K562 (cell line): ENCODE results near the gene ADD1. TPM values are rescaled to one million over a fixed set of nuclear protein-coding genes. Genes with fewer than 3 reads are reported as not detected.
A peak's percentile ranks its signal among the peaks of the same experiment; 100 is the strongest.

Source experiments
- ATAC-seq: fragments of 200-7000 bp; cut with Tn5 transposase; 3 replicates; pipeline ENCODE4 v1.9.1; 2020; ENCODE audit warnings: moderate library complexity
- BruUV-seq: library from RNA; stranded (reverse); fragments of 400-500 nt; replicated peaks from 2 replicates; lab custom pipeline; 2021; lab: Mats Ljungman, UMichigan
- CTCF ChIA-PET: fragments of 300-600 bp; formaldehyde crosslinking; extraction: SDS; loops from one replicate; lab custom pipeline; 2021; ENCODE audit warnings: low intra/inter-chr PET ratio; lab: Yijun Ruan, JAX
- POLR2A ChIA-PET: fragments of 300-600, 350-650 bp; sonication (Branson Sonifier 250); formaldehyde crosslinking; extraction: SDS; loops from one replicate; lab custom pipeline; 2021; ENCODE audit warnings: antibody characterized with exemption, inconsistent platforms; lab: Yijun Ruan, JAX
- DNase-seq, 4 experiments: peaks; one replicate each; pipeline versions ENCODE4 v3.0.0 to v3.0.0-alpha.2; 2011 to 2018; ENCODE audit warnings: low spot score in 3 of 4, mixed read lengths in 3 of 4; ENCODE audit errors: extremely low read depth in 1 of 4
- FAIRE-seq: peaks from 2 replicates; lab custom pipeline; 2011; peaks lifted over from hg19 to GRCh38; lab: Jason Lieb, UNC
- H2AFZ ChIP-seq: 2 replicates; pipeline ENCODE4 v1.6.0; 2011; ENCODE audit warnings: low read depth, low read length, control low read depth, inconsistent platforms
- H3K27ac ChIP-seq: fragments of 200-600 bp; 3 replicates; pipeline ENCODE4 v1.8.0; 2011; ENCODE audit warnings: low read depth, mild to moderate bottlenecking, control low read depth, inconsistent platforms, low read length, moderate library complexity, mixed read lengths; ENCODE audit errors: extremely low read depth
- H3K27me3 ChIP-seq, 2 experiments: fragments of 300-600 bp in 1 of 2; 2 replicates in 1 of 2; 3 replicates in 1 of 2; pipeline versions ENCODE4 v1.6.0 to v1.8.0; 2011; ENCODE audit warnings: inconsistent platforms in 2 of 2, low read length in 2 of 2, mild to moderate bottlenecking in 1 of 2, mixed read lengths in 1 of 2, moderate library complexity in 1 of 2; ENCODE audit not compliant: control insufficient read depth in 2 of 2, insufficient read depth in 2 of 2
- H3K36me3 ChIP-seq: fragments of 300-600 bp; 3 replicates; pipeline ENCODE4 v1.8.0; 2011; ENCODE audit warnings: mild to moderate bottlenecking, low read length, inconsistent platforms; ENCODE audit not compliant: control insufficient read depth, insufficient read depth
- H3K4me1 ChIP-seq, 2 experiments: fragments of 200-600 bp in 1 of 2; replicated peaks in 1 of 2; 2 replicates in 1 of 2; 3 replicates in 1 of 2; pipeline versions ENCODE4 v1.5.1 to v1.8.0; 2011; ENCODE audit warnings: inconsistent platforms in 2 of 2, low read length in 2 of 2, mild to moderate bottlenecking in 1 of 2, mixed read lengths in 1 of 2, moderate library complexity in 1 of 2; ENCODE audit not compliant: control insufficient read depth in 2 of 2, insufficient read depth in 2 of 2
- H3K4me2 ChIP-seq: 2 replicates; pipeline ENCODE4 v1.6.1; 2011; ENCODE audit warnings: low read length, control low read depth, inconsistent platforms, mixed read lengths; ENCODE audit not compliant: insufficient read depth
- H3K4me3 ChIP-seq: fragments of 200-600 bp; sonication (generic), shearing (Covaris generic); 2 replicates; pipeline ENCODE4 v1.5.1; 2016; ENCODE audit warnings: control low read depth, inconsistent platforms
- H3K79me2 ChIP-seq: fragments of 200-600 bp; 3 replicates; pipeline ENCODE4 v1.8.0; 2011; ENCODE audit warnings: low read length, inconsistent platforms; ENCODE audit not compliant: control insufficient read depth, insufficient read depth
- H3K9ac ChIP-seq, 2 experiments: 2 replicates each; pipeline versions ENCODE4 v1.6.0 to v1.6.1; 2011; ENCODE audit warnings: low read depth in 2 of 2, low read length in 2 of 2, control low read depth in 1 of 2, inconsistent platforms in 1 of 2, mild to moderate bottlenecking in 1 of 2, mixed read lengths in 1 of 2; ENCODE audit not compliant: insufficient read depth in 1 of 2
- H3K9me1 ChIP-seq: one replicate; pipeline ENCODE4 v1.6.0; 2011; ENCODE audit warnings: inconsistent platforms, mild to moderate bottlenecking, low read length, moderate library complexity; ENCODE audit not compliant: control insufficient read depth, insufficient read depth
- H3K9me3 ChIP-seq: replicated peaks from 2 replicates; pipeline ENCODE4 v1.5.1; 2011; ENCODE audit warnings: low read depth, low read length, inconsistent platforms; ENCODE audit not compliant: control insufficient read depth, insufficient read depth
- H4K20me1 ChIP-seq: replicated peaks from 2 replicates; pipeline ENCODE4 v1.6.1; 2011; ENCODE audit warnings: low read length, inconsistent platforms, mixed read lengths; ENCODE audit not compliant: control insufficient read depth, insufficient read depth
- C11orf30 ChIP-seq: fragments of 450-650 bp; IDR thresholded peaks from 2 replicates; pipeline ENCODE4 v1.6.1; 2016; ENCODE audit warnings: low read depth, mild to moderate bottlenecking
- CCNT2 ChIP-seq: IDR thresholded peaks from 2 replicates; pipeline ENCODE4 v1.6.1; 2011; ENCODE audit warnings: borderline replicate concordance, low read depth, mild to moderate bottlenecking, moderate library complexity, mixed read lengths, low read length; ENCODE audit not compliant: insufficient read length; ENCODE audit errors: extremely low read depth
- CEBPB ChIP-seq: fragments of 450-650 bp; IDR thresholded peaks from 2 replicates; pipeline ENCODE4 v1.6.1; 2016; ENCODE audit warnings: missing genetic modification characterization, missing compliant biosample characterization
- MAFF ChIP-seq: IDR thresholded peaks from 2 replicates; pipeline ENCODE4 v1.6.1; 2012; ENCODE audit warnings: low read length, improper control_type of control experiment
- MAFG ChIP-seq: fragments of 450-650 bp; conservative IDR thresholded peaks from 2 replicates; pipeline ENCODE4 v1.6.1; 2016; ENCODE audit warnings: missing genetic modification characterization, missing compliant biosample characterization
- MAFK ChIP-seq: IDR thresholded peaks from 2 replicates; pipeline ENCODE4 v1.6.1; 2011; ENCODE audit warnings: low read length, improper control_type of control experiment
- NFE2 ChIP-seq: IDR thresholded peaks from 2 replicates; pipeline ENCODE4 v1.6.1; 2014; ENCODE audit warnings: antibody characterized with exemption, low read depth
- NR2C1 ChIP-seq, 2 experiments: fragments of 450-650 bp; IDR thresholded peaks; 2 replicates each; pipeline ENCODE4 v1.6.1; 2017; ENCODE audit warnings: mild to moderate bottlenecking in 2 of 2, antibody characterized with exemption in 1 of 2, inconsistent platforms in 1 of 2, missing compliant biosample characterization in 1 of 2, missing genetic modification characterization in 1 of 2
- ZNF316 ChIP-seq: fragments of 450-650 bp; IDR thresholded peaks from 2 replicates; pipeline ENCODE4 v1.6.1; 2016
- WGBS: fragments of 100-300 bp; shearing (Covaris generic); methylation state at CpG from one replicate; pipeline ENCODE4 v1.1.6; 2016; ENCODE audit warnings: low coverage, mixed read lengths; ENCODE audit not compliant: insufficient coverage; ENCODE audit errors: missing lambda C conversion rate; 5-methylcytosine and 5-hydroxymethylcytosine counted together
- in situ Hi-C: fragments of 300-500 bp; cut with MboI; formaldehyde crosslinking; loops from 4 replicates; pipeline ENCODE4 v1.15.0; 2018; ENCODE audit warnings: inconsistent platforms, mixed read lengths
- intact Hi-C: fragments of 100-400 bp; cut with micrococcal nuclease; formaldehyde crosslinking; loops from 2 replicates; pipeline ENCODE4 v1.14.2; 2022
- polyA plus RNA-seq, 8 experiments: library from polyadenylated mRNA; depleted of rRNA in 4 of 8; stranded (reverse) in 5 of 8; unstranded in 3 of 8; fragments of >200 nt; fragmentation: Nextera tagmentation in 2 of 8; fragmentation: Illumina TruSeq in 1 of 8; extraction: Ambion mirVana in 2 of 8; extraction: Trizol in 1 of 8; gene quantifications; 2 replicates each; pipeline versions ENCODE4 v1.2.1 to v1.2.3, GENCODE V29; 2011 to 2014; ENCODE audit warnings: inconsistent platforms in 1 of 8, missing spikeins in 1 of 8
- total RNA-seq, 7 experiments: library from RNA; depleted of rRNA in 6 of 7; stranded (reverse); fragments of >200 nt in 6 of 7; fragmentation: Illumina TruSeq in 2 of 7; extraction: Trizol in 2 of 7; gene quantifications; 2 replicates each; pipeline versions ENCODE4 v1.2.1 to v1.2.3, GENCODE V29; 2011 to 2021; ENCODE audit warnings: low replicate concordance in 1 of 7

Gene ADD1
- total and polyA plus RNA-seq, 9 of the 15 experiments (the other 6 are each of a cell fraction or from before 2014, with no cell fraction given): 17.5 to 153 (median 74.0) TPM

DNA sequence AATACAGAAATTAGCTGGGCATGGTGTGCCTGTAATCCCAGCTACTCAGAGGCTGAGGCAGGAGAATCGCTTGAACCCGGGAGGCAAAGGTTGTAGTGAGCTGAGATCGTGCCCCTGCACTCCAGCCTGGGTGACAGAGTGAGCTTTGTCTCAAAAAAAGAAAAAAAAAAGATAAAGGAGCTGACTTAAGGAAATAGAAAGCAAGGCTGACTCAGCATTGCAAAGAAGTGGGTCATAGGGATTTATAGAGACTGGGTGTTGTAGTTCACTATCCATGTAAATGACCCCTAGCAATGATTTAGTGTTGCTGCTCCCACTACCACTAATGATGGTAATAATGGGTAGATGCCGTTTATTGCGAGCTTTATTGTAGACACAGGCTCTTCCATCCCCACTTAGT, 47.6 kb downstream of the ADD1 start:
- H3K79me2 ChIP-seq: no peaks in the 10 kb centered on the region
- 73% methylated on average over 5 of the region's 5 CpGs for WGBS
- FAIRE-seq (no peak), ATAC-seq (0 out of 3 replicates have a peak, but pooled peaks have one; percentile 42), DNase-seq (peak in 1 of 4 experiments; percentile 10)
- no peak overlapping the region for H3K4me3 ChIP-seq
- no peak overlapping the region for H3K9ac ChIP-seq
- no peaks in the 10 kb centered on the region for H3K4me1 ChIP-seq
- ChIA-PET POLR2A (interaction anchor here (0.6 to 1.5 kb wide), 4 partner anchors 12 to 46 kb away, joined by 3 to 5 read pairs (median 4); no protein-coding TSS in a partner anchor), CTCF (no interaction called here)
- no peaks in the 10 kb centered on the region for H3K9me3 ChIP-seq
- no peaks in the 10 kb centered on the region for H3K9me1 ChIP-seq
- TF ChIP-seq ZNF316 (peak; percentile 95), MAFF (peak; percentile 55; the same call in 1 of the 2 replicates), C11orf30 (peak; percentile 91), CEBPB (tag) (no peak), CCNT2 (no peak), NR2C1 (IDR thresholded peaks at IDR 0.05) (no peak), NR2C1 (tag; IDR thresholded peaks at IDR 0.05) (no peak), NFE2 (peak; percentile 41; the same call in 1 of the 2 replicates), MAFG (tag) (peak; percentile 81), MAFK (peak; percentile 61; the same call in 1 of the 2 replicates)
- H3K27me3 ChIP-seq: no peaks in the 10 kb centered on the region
- in situ Hi-C loops (no loop called here), intact Hi-C loops (no loop called here)
- BruUV-seq: no TSS peak
- H3K27ac ChIP-seq: no peak overlapping the region
- no peak overlapping the region for H3K4me2 ChIP-seq
- peaks cover 40% of the 10 kb centered on the region; the same call in 2 of the 3 replicates for H3K36me3 ChIP-seq
- H4K20me1 ChIP-seq: no peaks in the 10 kb centered on the region
- H2AFZ ChIP-seq: no peak overlapping the region
